Measurements from ENCODE around the gene EYA2.
"Not testable (repeated sequence)": the region's sequence is repeated elsewhere in the genome, so short reads cannot be mapped to it uniquely, and the experiment has no call there.

Gene EYA2

GRCh38 chr20:46875059-46875458 is 19.6 kb upstream of the EYA2 start:
- no peak overlapping the region for H3K4me3 ChIP-seq (ENCODE audit: low read depth, low read length)
- in situ Hi-C loops (cut with HindIII; ENCODE audit: low sequenced_read_pairs) = no loop called here
- TF ChIP-seq CTCF (IDR thresholded peaks at IDR 0.05; ENCODE audit: low read depth, low read length) = no peak
- no peak for DNase-seq (ENCODE audit: low read depth, low spot score)

- H3K4me3 ChIP-seq (ENCODE audit: low read depth, low read length) = no peak overlapping the region
- DNase-seq (ENCODE audit: low read depth, low spot score) = no peak
- in situ Hi-C loops (cut with HindIII; ENCODE audit: low sequenced_read_pairs) = no loop called here
- no peak for TF ChIP-seq CTCF (IDR thresholded peaks at IDR 0.05; ENCODE audit: low read depth, low read length)
These were observed 15.3 kb upstream of the EYA2 start for GRCh38 chr20:46879386-46879785.

- H3K4me3 ChIP-seq (ENCODE audit: low read depth, low read length); in situ Hi-C loops (cut with HindIII; ENCODE audit: low sequenced_read_pairs); DNase-seq (ENCODE audit: low read depth, low spot score): not testable (repeated sequence)
These were observed 14.7 kb upstream of the EYA2 start for GRCh38 chr20:46879963-46880362.

- in situ Hi-C loops (cut with HindIII; ENCODE audit: low sequenced_read_pairs) = no loop called here
- no peak overlapping the region for H3K4me3 ChIP-seq (ENCODE audit: low read depth, low read length)
- DNase-seq (ENCODE audit: low read depth, low spot score) = no peak
- no peak for TF ChIP-seq CTCF (IDR thresholded peaks at IDR 0.05; ENCODE audit: low read depth, low read length)
These were observed 10.8 kb upstream of the EYA2 start for GRCh38 chr20:46883892-46884291.

- TF ChIP-seq CTCF (IDR thresholded peaks at IDR 0.05; ENCODE audit: low read depth, low read length) = no peak
- no peak for DNase-seq (ENCODE audit: low read depth, low spot score)
- in situ Hi-C loops (cut with HindIII; ENCODE audit: low sequenced_read_pairs) = no loop called here
- no peak overlapping the region for H3K4me3 ChIP-seq (ENCODE audit: low read depth, low read length)
These were observed 4.0 kb upstream of the EYA2 start for GRCh38 chr20:46890682-46891081.

GRCh38 chr20:46893051-46893450 is 1.6 kb upstream of the EYA2 start:
- in situ Hi-C loops (cut with HindIII; ENCODE audit: low sequenced_read_pairs) = no loop called here
- H3K4me3 ChIP-seq (ENCODE audit: low read depth, low read length) = no peak overlapping the region
- no peak for DNase-seq (ENCODE audit: low read depth, low spot score)
- no peak for TF ChIP-seq CTCF (IDR thresholded peaks at IDR 0.05; ENCODE audit: low read depth, low read length)

GRCh38 chr20:46893877-46894578 is 615 bp upstream of the EYA2 start:
- in situ Hi-C loops (cut with HindIII; ENCODE audit: low sequenced_read_pairs) = no loop called here
- TF ChIP-seq CTCF (IDR thresholded peaks at IDR 0.05; ENCODE audit: low read depth, low read length) = no peak
- no peak for DNase-seq (ENCODE audit: low read depth, low spot score)
- no peak overlapping the region for H3K4me3 ChIP-seq (ENCODE audit: low read depth, low read length)
